ENCODE results near the gene UNC93B1. TPM values are rescaled to one million over a fixed set of nuclear protein-coding genes. Genes with fewer than 3 reads are reported as not detected.

Gene UNC93B1
- total RNA-seq, 1 experiment from 2014 or later: 23.3 TPM

DNA sequence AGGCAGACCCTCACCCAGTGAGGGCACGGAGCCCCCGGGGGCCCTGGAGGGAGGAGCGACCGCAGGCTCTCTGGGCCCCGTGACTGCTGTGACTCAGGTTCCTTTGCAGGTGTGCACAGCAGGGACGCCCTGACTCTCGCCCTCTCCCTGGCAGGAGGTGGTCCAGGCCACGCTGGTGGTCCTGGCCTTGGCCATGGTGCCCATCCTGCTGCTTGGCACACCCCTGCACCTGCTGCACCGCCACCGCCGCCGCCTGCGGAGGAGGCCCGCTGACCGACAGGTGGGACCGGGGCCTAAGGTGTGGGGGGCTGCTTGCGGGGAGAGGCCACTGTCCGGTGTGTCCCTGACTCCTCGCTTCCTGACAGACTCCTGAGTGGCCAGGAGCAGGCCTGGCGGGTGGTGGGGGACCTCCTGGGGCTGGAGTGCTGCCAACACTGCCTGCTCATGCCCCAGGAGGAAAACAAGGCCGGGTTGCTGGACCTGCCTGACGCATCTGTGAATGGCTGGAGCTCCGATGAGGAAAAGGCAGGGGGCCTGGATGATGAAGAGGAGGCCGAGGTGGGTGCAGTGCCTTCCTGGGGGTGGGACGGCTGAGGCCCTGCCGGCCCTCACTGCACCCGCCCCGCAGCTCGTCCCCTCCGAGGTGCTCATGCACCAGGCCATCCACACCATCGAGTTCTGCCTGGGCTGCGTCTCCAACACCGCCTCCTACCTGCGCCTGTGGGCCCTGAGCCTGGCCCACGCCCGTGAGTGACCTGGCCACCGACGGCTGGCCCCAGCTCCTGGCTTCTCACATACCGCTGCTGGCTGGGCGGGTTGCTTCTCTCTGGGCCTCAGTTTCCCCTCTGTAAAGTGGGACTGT is 45.8 kb upstream of the UNC93B1 start:
- TF ChIP-seq CTCF (conservative IDR thresholded peaks at IDR 0.05): no peak
- Mint-ChIP-seq H3K36me3 (ENCODE audit: insufficient read depth in 1 of 3, low read depth in 3 of 3) (peaks cover 3 to 24% (median 4%) of the 10 kb centered on the region in 3 experiments; a peak in 5 of 7 replicates), H3K4me1 (peaks cover 6 to 11% of the 10 kb centered on the region in 2 experiments), H3K27me3 (ENCODE audit: low read depth) (no peaks in the 10 kb centered on the region; the same call in 1 of the 2 replicates), H3K4me3 (no peak overlapping the region), H3K27ac (no peak overlapping the region), H3K9me3 (no peaks in the 10 kb centered on the region)
- no peak overlapping the region for H3K4me2 ChIP-seq (ENCODE audit: insufficient read depth, insufficient read length, low read length)
- H3K27me3 ChIP-seq (ENCODE audit: insufficient read depth, low read length): no peaks in the 10 kb centered on the region
- no CpG with 5 or more reads among the region's 40 CpGs for WGBS (ENCODE audit: extremely low coverage, insufficient read length, low lambda C conversion rate)
- no peaks in the 10 kb centered on the region for H3K23me2 ChIP-seq (ENCODE audit: insufficient read length, low read depth, low read length, poor library complexity, severe bottlenecking)
- H2BK120ac ChIP-seq (ENCODE audit: low read depth, low read length, poor library complexity, severe bottlenecking): no peak overlapping the region
- no peak overlapping the region for H3K27ac ChIP-seq (ENCODE audit: insufficient read length, low read depth, low read length)
- H4K5ac ChIP-seq (ENCODE audit: insufficient read length, low read depth, low read length): no peak overlapping the region
- no peak overlapping the region for H2BK15ac ChIP-seq (ENCODE audit: low read depth, low read length)
- peak; percentile 45 for DNase-seq
- H2BK12ac ChIP-seq (ENCODE audit: insufficient read length, low read depth, low read length): no peak overlapping the region
- H2AFZ ChIP-seq (ENCODE audit: low read length): no peak overlapping the region
- peaks cover 2% of the 10 kb centered on the region for H4K20me1 ChIP-seq (ENCODE audit: control insufficient read depth, insufficient read depth, insufficient read length)
- H3K4me1 ChIP-seq (ENCODE audit: insufficient read depth, low read length): no peaks in the 10 kb centered on the region
- no peak overlapping the region for H3K14ac ChIP-seq (ENCODE audit: insufficient read depth, low read length)
- H3K56ac ChIP-seq (ENCODE audit: insufficient read length, low read depth, low read length): no peak overlapping the region
- H3K79me1 ChIP-seq (ENCODE audit: insufficient read depth, low read depth, low read length, poor library complexity, severe bottlenecking): no peaks in the 10 kb centered on the region
- H3K23ac ChIP-seq (ENCODE audit: insufficient read length, low read depth, low read length): no peak overlapping the region
- no peaks in the 10 kb centered on the region for H3K79me2 ChIP-seq (ENCODE audit: insufficient read depth, low read length)
- no peak overlapping the region for H4K91ac ChIP-seq (ENCODE audit: insufficient read length, low read depth, low read length)
- H2AK5ac ChIP-seq (ENCODE audit: insufficient read length, low read length): no peak overlapping the region
- H3T11ph ChIP-seq (ENCODE audit: low read length): no peak overlapping the region
- no peak overlapping the region for H4K8ac ChIP-seq (replicated peaks; ENCODE audit: insufficient read length, low read depth, low read length)
- no peak overlapping the region for H3K4ac ChIP-seq (ENCODE audit: low read depth, low read length)
- no peak overlapping the region for H2BK20ac ChIP-seq (ENCODE audit: low read depth, low read length, poor library complexity, severe bottlenecking)
- no peak overlapping the region for H3K18ac ChIP-seq (ENCODE audit: insufficient read length, low read depth, low read length)
- no peak overlapping the region for H2BK5ac ChIP-seq (ENCODE audit: insufficient read length, low read length)
- no peaks in the 10 kb centered on the region for H3K9me3 ChIP-seq (ENCODE audit: control insufficient read depth, low read depth, low read length)
- H3K9ac ChIP-seq (ENCODE audit: extremely low read depth, insufficient read length, low read length): no peak overlapping the region

Data from H9 (cell line).